NCI-H187 (cell line): ENCODE measurements around the gene ZSCAN4.

Experiments used
- DNase-seq, 2 experiments: peaks; one replicate each; lab custom pipeline; 2025; lab: John Stamatoyannopoulos, UW

The ZSCAN4 gene

DNA sequence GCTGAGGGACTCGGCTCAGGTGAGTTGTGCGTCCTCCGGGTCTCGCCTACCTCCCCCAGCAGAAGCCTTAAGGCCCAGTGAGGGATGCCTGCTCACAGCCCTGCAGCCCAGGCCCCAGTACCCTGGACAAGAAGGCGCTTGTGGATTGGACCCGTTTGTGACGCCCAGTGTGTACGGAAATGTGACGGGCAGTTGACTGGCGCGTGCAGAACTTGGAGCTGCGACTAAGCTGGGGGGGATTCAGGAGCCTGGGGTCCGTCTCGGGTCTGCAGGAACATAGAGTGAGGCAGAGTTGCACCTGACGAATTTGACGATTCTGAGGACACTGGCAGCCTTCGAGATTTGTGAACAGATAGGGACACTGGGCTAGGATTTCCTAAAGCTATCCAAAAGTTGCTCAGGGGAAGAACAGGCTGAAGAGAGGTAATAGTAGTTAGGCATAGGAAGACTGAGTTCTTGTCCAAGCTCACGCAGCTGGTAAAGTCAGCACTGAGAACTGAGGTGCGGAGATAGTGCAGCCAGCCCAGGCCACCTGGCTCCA is 13.6 kb downstream of the ZSCAN4 start:
- DNase-seq, result no peak

DNA sequence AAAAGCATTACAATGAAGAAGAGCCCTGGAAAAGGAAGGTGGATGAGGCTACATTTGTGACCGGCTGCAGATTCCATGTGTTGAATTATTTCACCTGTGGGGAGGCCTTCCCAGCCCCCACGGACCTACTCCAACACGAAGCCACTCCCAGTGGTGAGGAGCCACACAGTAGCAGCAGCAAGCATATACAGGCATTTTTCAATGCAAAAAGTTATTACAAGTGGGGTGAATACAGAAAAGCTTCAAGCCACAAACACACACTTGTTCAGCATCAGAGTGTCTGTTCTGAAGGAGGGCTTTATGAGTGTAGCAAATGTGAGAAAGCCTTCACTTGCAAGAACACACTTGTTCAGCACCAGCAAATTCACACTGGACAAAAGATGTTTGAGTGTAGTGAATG is 18.0 kb downstream of the ZSCAN4 start:
- no peak for DNase-seq

DNA sequence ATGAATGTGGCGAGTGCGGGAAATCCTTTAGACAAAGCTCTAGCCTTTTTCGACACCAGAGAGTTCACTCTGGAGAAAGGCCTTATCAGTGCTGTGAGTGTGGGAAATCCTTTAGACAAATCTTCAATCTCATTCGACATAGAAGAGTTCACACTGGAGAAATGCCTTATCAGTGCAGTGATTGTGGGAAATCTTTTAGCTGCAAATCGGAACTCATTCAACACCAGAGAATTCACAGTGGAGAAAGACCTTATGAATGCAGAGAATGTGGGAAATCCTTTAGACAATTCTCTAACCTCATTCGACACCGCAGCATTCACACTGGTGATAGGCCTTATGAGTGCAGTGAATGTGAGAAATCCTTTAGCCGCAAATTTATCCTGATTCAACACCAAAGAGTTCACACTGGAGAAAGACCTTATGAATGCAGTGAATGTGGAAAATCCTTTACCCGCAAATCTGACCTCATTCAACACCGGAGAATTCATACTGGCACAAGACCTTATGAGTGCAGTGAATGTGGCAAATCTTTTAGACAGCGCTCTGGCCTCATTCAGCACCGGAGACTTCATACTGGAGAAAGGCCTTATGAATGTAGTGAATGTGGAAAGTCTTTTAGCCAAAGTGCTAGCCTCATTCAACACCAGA is 18.8 kb downstream of the ZSCAN4 start:
- no peak for DNase-seq

DNA sequence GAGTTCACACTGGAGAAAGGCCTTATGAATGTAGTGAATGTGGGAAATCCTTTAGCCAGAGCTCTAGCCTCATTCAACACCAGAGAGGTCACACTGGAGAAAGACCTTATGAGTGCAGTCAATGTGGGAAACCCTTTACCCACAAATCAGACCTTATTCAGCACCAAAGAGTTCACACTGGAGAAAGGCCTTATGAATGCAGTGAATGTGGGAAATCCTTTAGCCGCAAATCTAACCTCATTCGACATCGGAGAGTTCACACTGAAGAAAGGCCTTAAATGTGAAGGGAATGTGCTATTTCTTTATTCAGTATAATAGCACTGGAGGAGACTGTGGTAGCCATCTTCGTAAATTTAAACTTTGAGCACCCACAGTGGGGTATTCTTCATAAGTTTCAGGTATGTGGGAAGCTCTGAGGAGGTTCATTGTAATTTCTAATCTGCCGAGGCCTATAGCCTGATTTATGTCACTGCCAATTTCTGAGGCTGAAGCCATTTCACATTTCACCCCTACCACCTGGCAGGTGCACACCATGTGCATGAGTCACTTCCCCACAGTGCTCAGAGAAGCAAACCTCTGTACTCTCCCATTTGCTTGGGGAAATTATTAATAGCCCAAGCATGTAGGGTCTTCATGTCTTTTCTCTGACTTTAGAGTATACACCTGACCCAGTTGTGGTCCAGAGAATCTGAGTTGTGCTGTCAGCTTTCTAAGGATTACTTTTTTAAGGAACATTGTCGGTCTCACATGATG is 19.5 kb downstream of the ZSCAN4 start:
- no peak for DNase-seq

DNA sequence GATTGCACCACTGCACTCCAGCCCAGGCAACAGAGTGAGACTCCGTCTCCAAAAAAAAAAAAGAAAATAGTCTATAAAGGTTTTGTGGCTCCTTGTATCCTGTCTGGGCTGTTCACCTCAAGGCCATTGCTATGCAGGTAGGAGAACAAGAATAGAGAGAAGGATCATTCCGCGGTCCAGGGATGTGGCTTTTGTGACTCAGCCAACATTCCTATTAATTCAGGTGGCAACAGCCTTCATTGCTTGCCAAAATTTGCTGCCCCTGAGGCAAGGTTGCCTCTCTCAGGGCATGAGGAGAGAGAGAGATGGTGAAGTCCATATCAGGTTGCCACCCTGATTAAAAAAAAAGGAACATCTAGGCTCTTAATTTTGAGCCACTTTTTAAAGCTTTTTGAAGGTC is 21.0 kb downstream of the ZSCAN4 start:
- DNase-seq, result no peak

DNA sequence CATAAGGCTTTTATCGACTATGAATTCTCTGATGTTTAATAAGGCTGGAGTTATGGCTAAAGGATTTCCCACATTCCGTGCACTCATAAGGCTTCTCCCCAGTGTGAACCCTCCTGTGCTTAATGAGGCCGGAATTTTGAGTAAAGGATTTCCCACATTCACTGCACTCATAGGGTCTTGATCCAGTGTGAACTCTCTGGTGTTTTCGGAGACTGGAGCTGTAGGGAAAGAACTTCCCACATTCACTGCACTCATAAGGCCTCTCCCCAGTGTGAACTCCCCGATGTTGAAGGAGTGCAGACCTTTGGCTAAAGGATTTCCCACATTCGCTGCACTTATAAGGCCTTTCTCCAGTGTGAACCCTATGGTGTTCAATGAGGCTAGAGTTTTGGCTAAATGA is 32.9 kb downstream of the ZSCAN4 start:
- no peak for DNase-seq

DNA sequence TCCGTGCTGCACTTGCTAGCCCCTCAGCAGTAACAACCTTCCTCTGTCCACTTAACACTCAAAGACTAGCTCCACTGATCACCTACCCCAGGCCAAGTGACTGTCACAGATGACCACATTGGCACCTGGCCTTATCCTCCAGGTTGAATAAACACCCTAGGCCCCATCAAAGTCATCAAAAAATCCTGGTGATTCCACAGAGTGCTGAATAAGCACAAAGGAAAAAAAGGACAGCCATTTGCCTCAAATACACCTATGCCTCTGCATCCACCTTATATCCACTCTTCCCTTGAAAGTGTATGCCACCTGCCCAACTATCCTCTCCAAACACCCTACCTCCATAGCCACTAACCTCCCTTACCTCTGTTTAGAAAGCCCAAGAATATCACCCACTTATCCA is 37.6 kb downstream of the ZSCAN4 start:
- DNase-seq, result no peak

DNA sequence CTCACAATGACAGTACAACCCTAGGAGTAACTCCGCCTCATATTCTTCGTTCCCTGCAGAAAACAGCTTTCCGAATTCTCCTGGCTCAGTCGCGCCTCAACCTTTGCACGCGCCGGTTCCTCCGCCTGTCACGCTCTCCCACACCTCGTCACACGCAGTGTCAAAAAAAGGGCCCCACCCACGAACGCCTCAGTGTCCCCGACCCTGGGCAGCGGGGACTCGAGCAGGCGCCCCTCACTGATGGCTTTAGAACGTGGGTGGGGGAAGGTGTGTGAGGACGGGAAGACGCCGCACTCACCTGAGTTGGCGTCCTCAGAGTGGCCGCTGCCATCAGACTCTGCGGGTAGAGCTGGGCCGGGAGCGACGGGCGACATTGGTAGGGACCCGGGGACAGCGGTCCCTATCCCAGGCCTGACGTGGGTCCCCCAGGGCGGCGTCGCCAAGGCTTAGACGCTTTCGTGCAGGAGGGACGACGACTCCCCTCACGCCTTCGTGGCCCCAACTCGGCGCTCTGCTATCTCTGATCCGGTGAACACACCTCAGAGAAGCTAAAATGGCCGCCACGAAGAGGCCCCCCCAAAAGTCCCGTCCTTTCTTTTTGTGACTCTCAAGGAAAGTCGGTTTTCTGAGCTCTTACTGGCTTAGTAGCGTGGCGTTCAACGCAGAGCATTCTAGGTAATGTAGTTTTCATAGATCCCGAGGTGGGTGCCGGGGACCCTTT is 40.1 kb downstream of the ZSCAN4 start, which contains the start of gene ZNF154:
TSS of gene ZNF154 (minus strand) at position 564 of the 721 bp plus-strand sequence. CDS start at position 331, 233 bp downstream.
- DNase-seq, result no peak

DNA sequence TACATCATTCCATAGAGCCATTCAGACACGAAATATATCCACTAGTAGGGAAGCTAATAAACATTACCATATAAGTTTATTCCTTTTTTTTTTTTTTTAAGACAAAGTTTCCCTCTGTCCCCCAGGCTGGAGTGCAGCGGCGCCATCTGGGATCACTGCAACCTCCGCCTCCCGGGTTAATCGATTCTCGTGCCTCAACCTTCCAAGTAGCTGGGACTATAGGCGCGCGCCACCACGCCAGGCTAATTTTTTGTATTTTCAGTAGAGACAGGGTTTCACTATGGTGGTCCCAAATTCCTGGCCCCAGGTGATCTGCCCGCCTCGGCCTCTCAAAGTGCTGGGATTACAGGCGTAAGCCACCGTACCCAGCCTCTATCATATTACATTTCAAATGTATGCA is 40.9 kb downstream of the ZSCAN4 start:
- no peak for DNase-seq

DNA sequence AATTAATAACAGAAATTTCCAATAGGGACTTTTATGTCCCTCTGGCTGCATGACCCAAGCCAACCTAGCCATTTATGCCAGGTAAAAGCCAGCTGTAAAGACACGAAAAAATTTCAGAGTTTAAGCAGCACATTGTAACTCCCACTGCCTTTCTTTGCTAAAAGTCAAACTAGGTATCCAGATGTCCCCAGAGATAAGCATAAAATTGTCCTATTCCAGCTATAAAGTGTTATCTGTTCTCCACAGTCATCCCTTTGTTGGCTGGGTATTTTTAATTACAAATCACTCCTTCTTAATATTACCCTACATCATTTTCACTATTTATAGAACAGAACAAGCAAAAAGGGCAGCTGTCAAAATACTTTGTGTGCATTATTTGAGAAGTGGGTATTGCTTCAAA is 43.5 kb downstream of the ZSCAN4 start:
- DNase-seq, result no peak

DNA sequence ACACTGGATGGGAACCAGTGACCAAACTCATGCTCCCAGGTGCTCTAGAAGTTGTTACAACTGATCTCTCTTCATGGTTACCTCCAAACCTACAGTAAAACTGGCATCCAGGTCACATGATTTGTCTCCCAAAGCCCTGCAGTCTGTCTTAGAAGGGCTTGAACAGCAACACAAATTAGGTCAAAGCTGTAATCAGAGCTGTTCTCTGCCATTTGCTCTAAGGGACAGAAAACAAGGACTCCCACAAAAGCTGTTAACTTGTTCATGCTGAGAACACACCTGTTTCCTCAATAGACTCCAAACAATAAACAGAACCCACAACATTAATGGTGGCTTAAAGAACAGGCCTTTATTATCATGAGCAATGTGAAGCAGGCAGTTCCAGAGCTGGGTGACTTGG is 50.7 kb downstream of the ZSCAN4 start:
- no peak for DNase-seq

DNA sequence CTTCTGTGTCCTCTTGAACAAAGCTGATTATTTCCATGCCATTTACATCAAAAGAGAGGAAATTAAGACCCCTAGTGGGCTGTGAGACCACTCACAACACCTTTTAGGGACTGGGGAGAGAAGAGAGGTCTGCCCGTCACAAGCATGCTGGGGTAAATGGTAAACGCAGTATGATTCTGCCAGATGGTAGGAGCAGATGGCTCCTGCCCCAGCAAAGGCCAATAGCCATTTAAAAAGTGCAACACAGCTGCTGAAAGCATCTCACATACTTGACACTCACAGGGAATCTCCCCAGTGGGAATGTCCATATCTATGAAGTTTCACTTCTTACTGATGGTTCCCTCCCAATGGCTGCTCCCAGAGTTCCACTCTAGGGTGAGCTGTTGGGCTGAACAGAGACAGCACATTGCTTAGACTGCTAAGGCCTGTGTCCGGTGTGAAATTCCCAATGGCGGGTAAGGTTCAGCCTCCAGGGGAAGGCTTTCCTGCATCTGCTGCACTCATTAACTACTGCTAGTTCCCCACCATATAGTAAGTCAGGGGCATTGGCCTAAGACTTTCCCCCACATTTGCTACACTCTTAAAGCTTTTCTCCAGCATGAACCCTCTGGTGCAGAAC is 51.3 kb downstream of the ZSCAN4 start:
- no peak for DNase-seq

DNA sequence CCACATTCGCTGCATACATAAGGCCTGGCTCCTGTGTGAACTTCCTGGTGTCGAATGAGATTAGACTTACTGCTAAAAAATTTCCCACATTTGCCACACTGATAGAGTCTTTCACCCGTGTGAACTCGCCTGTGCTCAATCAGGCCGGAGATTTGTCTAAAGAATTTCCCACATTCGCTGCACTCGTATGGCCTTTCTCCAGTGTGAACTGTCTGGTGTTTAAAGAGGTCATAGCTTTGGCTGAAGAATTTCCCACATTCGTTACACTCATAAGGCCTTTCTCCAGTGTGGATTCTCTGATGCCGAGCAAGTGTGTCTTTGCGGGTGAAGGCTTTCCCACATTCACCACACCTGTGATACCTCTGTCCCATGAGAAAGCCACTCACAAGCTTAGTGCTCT is 52.1 kb downstream of the ZSCAN4 start:
- no peak for DNase-seq
